ENCODE data around the gene AP5B1. TPM values are rescaled to one million over a fixed set of nuclear protein-coding genes. Genes with fewer than 3 reads are reported as not detected.

Gene AP5B1
- total RNA-seq, 1 experiment from 2014 or later, result 19.5 TPM

DNA sequence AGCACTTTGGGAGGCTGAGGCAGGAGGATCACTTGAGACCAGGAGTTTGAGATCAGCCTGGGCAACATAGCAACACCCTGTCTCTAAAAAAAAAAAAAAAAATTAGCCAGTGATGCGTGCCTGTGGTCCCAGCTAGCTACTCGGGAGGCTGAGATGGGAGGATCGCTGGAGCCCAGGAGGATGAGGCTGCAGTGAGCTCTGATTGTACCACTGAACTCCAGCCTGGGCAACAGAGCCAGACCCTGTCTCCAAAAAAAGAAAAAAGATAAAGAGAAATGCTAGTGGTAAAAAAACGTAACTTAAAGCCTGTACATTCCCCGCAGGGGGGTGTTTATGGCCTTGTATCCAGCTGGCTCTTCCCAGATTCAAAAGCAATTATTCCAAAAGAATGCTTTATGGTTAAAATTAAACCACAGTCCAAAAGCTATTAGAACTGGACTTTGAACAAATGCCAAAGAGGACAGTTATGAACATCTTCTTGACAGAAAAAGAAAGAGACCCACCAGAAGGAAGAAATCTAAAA, 36.6 kb upstream of the AP5B1 start:
- H3K9me3 ChIP-seq (ENCODE audit: control insufficient read depth in 1 of 2, insufficient read depth in 1 of 2, low read depth in 1 of 2, low read length in 2 of 2), result no peaks in the 10 kb centered on the region
- H3K79me2 ChIP-seq (ENCODE audit: insufficient read depth, low read length), result no peaks in the 10 kb centered on the region
- H3K4me1 ChIP-seq (ENCODE audit: control insufficient read depth in 1 of 2, insufficient read depth in 2 of 2, low read length in 2 of 2), result peaks cover 0 to 12% of the 10 kb centered on the region in 2 experiments; a peak in 2 of 4 replicates
- RAD21 ChIA-PET (ENCODE audit: low non-redundant PET in 1 of 2, low total read pairs in 2 of 2, uncharacterized antibody in 2 of 2, unreplicated experiment in 2 of 2), result interaction anchor here (0.6 to 2.2 kb wide), 12 partner anchors 20 to 188 kb away, joined by 3 to 12 read pairs (median 3); partner anchors contain the start of gene KAT5 (in 1 of the 2)
- intact Hi-C loops (cut with micrococcal nuclease), result no loop called here
- CTCF ChIA-PET, result interaction anchor here (0.6 to 3.7 kb wide), 12 partner anchors 10 to 208 kb away, joined by 3 to 36 read pairs (median 4); partner anchors contain the start of gene KAT5
- DNase-seq (ENCODE audit: low read depth, low spot score) (no peak), ATAC-seq (no peak)
- peak overlapping the region; percentile 51 to 65 for H3K4me3 ChIP-seq (replicated peaks in 1 of 2; ENCODE audit: low read depth in 1 of 2, low read length in 2 of 2)
- BruUV-seq (replicated peaks), result TSS peak; percentile 74
- peak overlapping the region; percentile 67 for H3K9ac ChIP-seq (ENCODE audit: low read length)
- no peaks in the 10 kb centered on the region for H3K36me3 ChIP-seq (ENCODE audit: control insufficient read depth in 1 of 2, insufficient read depth in 2 of 2, low read length in 2 of 2)
- no peaks in the 10 kb centered on the region for H4K20me1 ChIP-seq (ENCODE audit: insufficient read depth)
- H3K27me3 ChIP-seq (ENCODE audit: insufficient read depth, low read length), result no peaks in the 10 kb centered on the region
- no peaks in the 10 kb centered on the region for H3K9me2 ChIP-seq (ENCODE audit: insufficient read depth)
- H3K4me2 ChIP-seq (ENCODE audit: low read length), result peak overlapping the region; percentile 76
- H3K27ac ChIP-seq (ENCODE audit: low read depth, low read length), result peak overlapping the region; percentile 51; the same call in 1 of the 2 replicates
- H2AFZ ChIP-seq (ENCODE audit: low read depth, low read length, poor library complexity, severe bottlenecking), result peak overlapping the region; percentile 88
- POLR2A ChIA-PET, result interaction anchor here (0.6 to 2.6 kb wide), 6 partner anchors 13 to 170 kb away, joined by 3 to 8 read pairs (median 4); partner anchors contain the start of genes AP5B1, KAT5 and MUS81
- TF ChIP-seq, protein P1, sequence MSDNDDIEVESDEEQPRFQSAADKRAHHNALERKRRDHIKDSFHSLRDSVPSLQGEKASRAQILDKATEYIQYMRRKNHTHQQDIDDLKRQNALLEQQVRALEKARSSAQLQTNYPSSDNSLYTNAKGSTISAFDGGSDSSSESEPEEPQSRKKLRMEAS (IDR thresholded peaks at IDR 0.05), result no peak
- no peak for TF ChIP-seq RAD21 (IDR thresholded peaks at IDR 0.05; ENCODE audit: low read depth)
- TF ChIP-seq EZH2 (IDR thresholded peaks at IDR 0.05), result no peak
- TF ChIP-seq, protein P2, sequence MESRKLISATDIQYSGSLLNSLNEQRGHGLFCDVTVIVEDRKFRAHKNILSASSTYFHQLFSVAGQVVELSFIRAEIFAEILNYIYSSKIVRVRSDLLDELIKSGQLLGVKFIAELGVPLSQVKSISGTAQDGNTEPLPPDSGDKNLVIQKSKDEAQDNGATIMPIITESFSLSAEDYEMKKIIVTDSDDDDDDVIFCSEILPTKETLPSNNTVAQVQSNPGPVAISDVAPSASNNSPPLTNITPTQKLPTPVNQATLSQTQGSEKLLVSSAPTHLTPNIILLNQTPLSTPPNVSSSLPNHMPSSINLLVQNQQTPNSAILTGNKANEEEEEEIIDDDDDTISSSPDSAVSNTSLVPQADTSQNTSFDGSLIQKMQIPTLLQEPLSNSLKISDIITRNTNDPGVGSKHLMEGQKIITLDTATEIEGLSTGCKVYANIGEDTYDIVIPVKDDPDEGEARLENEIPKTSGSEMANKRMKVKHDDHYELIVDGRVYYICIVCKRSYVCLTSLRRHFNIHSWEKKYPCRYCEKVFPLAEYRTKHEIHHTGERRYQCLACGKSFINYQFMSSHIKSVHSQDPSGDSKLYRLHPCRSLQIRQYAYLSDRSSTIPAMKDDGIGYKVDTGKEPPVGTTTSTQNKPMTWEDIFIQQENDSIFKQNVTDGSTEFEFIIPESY (IDR thresholded peaks at IDR 0.05; ENCODE audit: extremely low read depth, insufficient replicate concordance, low read length), result no peak
- no peak for TF ChIP-seq ZNF274 (IDR thresholded peaks at IDR 0.05; ENCODE audit: low read depth, low read length)
- no peak for TF ChIP-seq ZFX (IDR thresholded peaks at IDR 0.05)
- TF ChIP-seq TCF7L2 (IDR thresholded peaks at IDR 0.05; ENCODE audit: borderline replicate concordance, extremely low read depth, insufficient read depth, insufficient read length), result no peak

Measured in HCT116 (cell line).